MM.1S (cell line): Measurements from ENCODE around the gene LHFPL2.

Experiments used
- EZH2 ChIP-seq: fragments of 300-600 bp; sonication (generic); optimal IDR thresholded peaks from 2 replicates; pipeline ENCODE3; 2017; ENCODE audit warnings: low read depth, mild to moderate bottlenecking, antibody characterized with exemption, low read length, mixed read lengths
- EZH2phosphoT487 ChIP-seq: fragments of 300-600 bp; sonication (generic); IDR thresholded peaks from 2 replicates; pipeline ENCODE4 v1.6.1; 2018; ENCODE audit warnings: antibody characterized with exemption, low read length
- TF ChIP-seq, protein P1 (sequence below): fragments of 300-600 bp; sonication (generic); IDR thresholded peaks from 2 replicates; pipeline ENCODE4 v1.5.1; 2016; ENCODE audit warnings: antibody characterized with exemption, low read length, mixed read lengths

DNA sequence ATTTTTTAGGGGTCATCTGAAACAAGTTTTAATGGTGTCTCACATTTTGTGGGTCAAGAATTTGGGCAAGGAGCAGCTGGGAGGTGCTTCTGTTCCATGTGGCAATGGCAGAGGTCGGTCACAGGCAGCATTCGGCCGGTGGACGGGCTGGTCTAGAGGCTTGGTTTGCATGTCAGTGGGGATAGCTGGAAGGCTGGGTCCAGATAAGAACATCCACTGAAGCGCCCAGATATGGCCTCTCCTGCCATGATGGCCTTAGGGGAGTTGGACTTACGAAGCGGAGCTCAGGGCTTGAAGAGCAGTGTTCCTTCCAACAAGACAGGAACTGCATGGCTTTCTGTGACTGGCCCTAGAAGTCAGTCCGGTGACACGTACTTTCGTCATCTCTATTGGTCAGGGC is 30.3 kb downstream of the LHFPL2 start:
- TF ChIP-seq, protein P1, sequence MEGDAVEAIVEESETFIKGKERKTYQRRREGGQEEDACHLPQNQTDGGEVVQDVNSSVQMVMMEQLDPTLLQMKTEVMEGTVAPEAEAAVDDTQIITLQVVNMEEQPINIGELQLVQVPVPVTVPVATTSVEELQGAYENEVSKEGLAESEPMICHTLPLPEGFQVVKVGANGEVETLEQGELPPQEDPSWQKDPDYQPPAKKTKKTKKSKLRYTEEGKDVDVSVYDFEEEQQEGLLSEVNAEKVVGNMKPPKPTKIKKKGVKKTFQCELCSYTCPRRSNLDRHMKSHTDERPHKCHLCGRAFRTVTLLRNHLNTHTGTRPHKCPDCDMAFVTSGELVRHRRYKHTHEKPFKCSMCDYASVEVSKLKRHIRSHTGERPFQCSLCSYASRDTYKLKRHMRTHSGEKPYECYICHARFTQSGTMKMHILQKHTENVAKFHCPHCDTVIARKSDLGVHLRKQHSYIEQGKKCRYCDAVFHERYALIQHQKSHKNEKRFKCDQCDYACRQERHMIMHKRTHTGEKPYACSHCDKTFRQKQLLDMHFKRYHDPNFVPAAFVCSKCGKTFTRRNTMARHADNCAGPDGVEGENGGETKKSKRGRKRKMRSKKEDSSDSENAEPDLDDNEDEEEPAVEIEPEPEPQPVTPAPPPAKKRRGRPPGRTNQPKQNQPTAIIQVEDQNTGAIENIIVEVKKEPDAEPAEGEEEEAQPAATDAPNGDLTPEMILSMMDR: no peak
- TF ChIP-seq EZH2 (no peak), EZH2phosphoT487 (no peak)
